AG09309 (cell line): ENCODE measurements around the gene TMEM131.

ENCODE experiments used
- DNase-seq: peaks from one replicate; pipeline ENCODE4 v3.0.0-alpha.2; 2010; ENCODE audit warnings: low read depth
- H3K4me3 ChIP-seq: 2 replicates; pipeline ENCODE4 v1.5.1; 2011; ENCODE audit warnings: mild to moderate bottlenecking, low read depth, low read length, moderate library complexity; ENCODE audit not compliant: control insufficient read depth
- TF ChIP-seq, protein P1 (sequence below): IDR thresholded peaks from 2 replicates; pipeline ENCODE4 v1.5.1; 2011; ENCODE audit warnings: mild to moderate bottlenecking, low read depth, low read length, inconsistent platforms; ENCODE audit not compliant: insufficient read depth, control insufficient read depth; ENCODE audit errors: missing control alignments

TMEM131 gene

DNA sequence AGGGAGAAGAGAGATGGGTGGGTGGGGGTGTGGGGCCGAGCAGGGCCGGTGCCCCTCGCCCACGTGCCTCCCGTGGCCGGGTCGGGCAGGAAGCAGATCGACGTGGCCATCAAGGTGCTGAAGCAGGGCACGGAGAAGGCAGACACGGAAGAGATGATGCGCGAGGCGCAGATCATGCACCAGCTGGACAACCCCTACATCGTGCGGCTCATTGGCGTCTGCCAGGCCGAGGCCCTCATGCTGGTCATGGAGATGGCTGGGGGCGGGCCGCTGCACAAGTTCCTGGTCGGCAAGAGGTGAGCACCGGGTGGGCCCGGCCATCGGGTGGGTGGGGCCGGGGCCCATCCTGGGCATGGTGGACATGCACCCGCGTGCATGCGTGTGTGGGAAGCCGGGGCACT lies 260.6 kb downstream of the TMEM131 start:
- no peak overlapping the region for H3K4me3 ChIP-seq
- TF ChIP-seq, protein P1, sequence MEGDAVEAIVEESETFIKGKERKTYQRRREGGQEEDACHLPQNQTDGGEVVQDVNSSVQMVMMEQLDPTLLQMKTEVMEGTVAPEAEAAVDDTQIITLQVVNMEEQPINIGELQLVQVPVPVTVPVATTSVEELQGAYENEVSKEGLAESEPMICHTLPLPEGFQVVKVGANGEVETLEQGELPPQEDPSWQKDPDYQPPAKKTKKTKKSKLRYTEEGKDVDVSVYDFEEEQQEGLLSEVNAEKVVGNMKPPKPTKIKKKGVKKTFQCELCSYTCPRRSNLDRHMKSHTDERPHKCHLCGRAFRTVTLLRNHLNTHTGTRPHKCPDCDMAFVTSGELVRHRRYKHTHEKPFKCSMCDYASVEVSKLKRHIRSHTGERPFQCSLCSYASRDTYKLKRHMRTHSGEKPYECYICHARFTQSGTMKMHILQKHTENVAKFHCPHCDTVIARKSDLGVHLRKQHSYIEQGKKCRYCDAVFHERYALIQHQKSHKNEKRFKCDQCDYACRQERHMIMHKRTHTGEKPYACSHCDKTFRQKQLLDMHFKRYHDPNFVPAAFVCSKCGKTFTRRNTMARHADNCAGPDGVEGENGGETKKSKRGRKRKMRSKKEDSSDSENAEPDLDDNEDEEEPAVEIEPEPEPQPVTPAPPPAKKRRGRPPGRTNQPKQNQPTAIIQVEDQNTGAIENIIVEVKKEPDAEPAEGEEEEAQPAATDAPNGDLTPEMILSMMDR, result no peak
- DNase-seq, result no peak

GRCh38 chr2:97734061-97735051 lies 261.4 kb downstream of the TMEM131 start:
- DNase-seq, result no peak
- H3K4me3 ChIP-seq, result no peak overlapping the region
- TF ChIP-seq, protein P1, result no peak

DNA sequence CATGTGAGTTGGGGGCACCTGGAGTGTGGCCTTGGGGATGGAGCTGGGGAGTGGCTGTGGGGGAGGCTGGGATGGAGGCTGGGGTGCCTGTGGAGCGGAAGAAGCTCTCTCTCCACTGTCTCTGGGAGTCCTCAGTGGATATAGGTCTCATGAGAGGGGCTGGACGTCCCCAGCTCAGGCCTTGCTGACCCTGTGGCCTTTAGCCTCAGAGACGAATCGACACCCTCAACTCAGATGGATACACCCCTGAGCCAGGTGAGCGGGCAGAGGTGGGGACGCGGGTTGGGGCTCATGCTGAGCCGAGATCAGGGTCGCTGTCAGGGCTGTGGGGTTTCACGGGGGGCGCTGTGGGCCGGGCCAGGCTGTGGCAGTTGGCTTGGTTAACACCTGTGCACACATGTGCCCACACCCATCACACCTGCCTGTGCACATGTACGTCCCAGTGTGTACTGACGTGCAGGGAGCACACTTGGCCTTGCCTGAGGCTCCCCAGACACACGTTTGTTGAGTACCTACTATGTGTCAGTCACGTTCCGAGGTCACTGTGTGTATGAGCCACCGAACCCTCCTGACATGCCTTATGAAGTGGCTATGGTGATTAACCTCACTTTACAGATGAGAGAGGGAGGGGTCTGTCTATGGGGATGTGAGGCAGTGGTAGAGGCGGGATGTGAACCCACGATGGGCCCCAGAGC lies 262.3 kb downstream of the TMEM131 start:
- no peak for DNase-seq
- TF ChIP-seq, protein P1, result no peak

GRCh38 chr2:97732436-97733340 lies 263.1 kb downstream of the TMEM131 start:
- TF ChIP-seq, protein P1, result no peak
- DNase-seq, result no peak
- H3K4me3 ChIP-seq, result no peak overlapping the region

More for the DNA sequence above, 262.3 kb downstream of the TMEM131 start:
- no peak overlapping the region for H3K4me3 ChIP-seq

- TF ChIP-seq, protein P1, result no peak
- H3K4me3 ChIP-seq, result no peak overlapping the region
- DNase-seq, result no peak
These were observed 264.3 kb downstream of the TMEM131 start for GRCh38 chr2:97731274-97732020.

DNA sequence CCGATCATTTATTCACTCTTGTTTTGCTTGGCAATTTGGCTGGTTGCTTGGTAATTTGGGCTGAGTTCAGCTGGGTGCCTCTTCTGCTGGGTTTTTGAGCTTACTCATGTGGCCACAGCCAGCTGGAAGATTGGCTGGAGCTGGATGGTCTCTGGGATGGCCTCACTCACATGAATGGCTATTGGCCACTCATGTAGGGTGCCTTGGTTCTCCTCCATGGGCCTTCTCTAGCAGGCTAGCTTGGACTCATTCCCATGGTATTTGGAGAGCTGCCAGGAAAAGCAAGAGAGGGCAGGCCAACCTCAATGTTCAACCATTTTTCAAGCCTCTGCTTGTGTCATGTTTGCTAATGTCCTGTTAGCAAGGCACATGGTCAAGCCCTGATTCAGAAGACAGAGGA lies 265.5 kb downstream of the TMEM131 start:
- DNase-seq, result no peak
- H3K4me3 ChIP-seq, result no peak overlapping the region
- TF ChIP-seq, protein P1, result no peak
